HAP-1 (cell line): ENCODE measurements around the gene GDE1.

Experiments
- DNase-seq, 2 experiments: peaks; one replicate each; pipeline ENCODE4 v3.0.0-alpha.2; 2016 to 2020; ENCODE audit warnings: low spot score in 2 of 2
- H3K27me3 ChIP-seq: fragments of 250-450 bp; sonication (Bioruptor Pico); 2 replicates; pipeline ENCODE4 v1.5.1; 2020; ENCODE audit warnings: low read depth, mild to moderate bottlenecking, moderate library complexity
- H3K36me3 ChIP-seq: fragments of 250-450 bp; sonication (Bioruptor Pico); replicated peaks from 2 replicates; pipeline ENCODE4 v1.5.1; 2020; ENCODE audit warnings: mild to moderate bottlenecking
- H3K4me1 ChIP-seq: fragments of 250-450 bp; sonication (Bioruptor Pico); 2 replicates; pipeline ENCODE4 v1.5.1; 2020; ENCODE audit warnings: mild to moderate bottlenecking
- H3K4me3 ChIP-seq: fragments of 250-450 bp; sonication (Bioruptor Pico); 2 replicates; pipeline ENCODE4 v1.5.1; 2020; ENCODE audit warnings: mild to moderate bottlenecking, moderate library complexity
- H3K9me3 ChIP-seq: fragments of 250-450 bp; sonication (Bioruptor Pico); 2 replicates; pipeline ENCODE4 v1.5.1; 2020; ENCODE audit warnings: mild to moderate bottlenecking, moderate library complexity
- in situ Hi-C: fragments of 300-500 bp; cut with MboI; formaldehyde crosslinking; loops from 3 replicates; pipeline ENCODE4 v1.14.3; 2020; ENCODE audit warnings: low sequenced_read_pairs, inconsistent platforms, mixed read lengths

GDE1 gene

GRCh38 chr16:19518388-19518787 lies 3.5 kb downstream of the GDE1 start:
- Histone ChIP-seq H3K27me3 (no peaks in the 10 kb centered on the region), H3K4me1 (peaks cover 30% of the 10 kb centered on the region), H3K9me3 (no peaks in the 10 kb centered on the region), H3K36me3 (peaks cover 37% of the 10 kb centered on the region), H3K4me3 (no peak overlapping the region)
- no peak for DNase-seq
- in situ Hi-C loops, result loop anchor here (25.0 kb wide), 1 partner anchor 706 kb away; the partner anchor contains the start of gene ARL6IP1

- Histone ChIP-seq H3K27me3 (no peaks in the 10 kb centered on the region), H3K4me1 (peaks cover 27% of the 10 kb centered on the region), H3K36me3 (peaks cover 38% of the 10 kb centered on the region), H3K9me3 (no peaks in the 10 kb centered on the region), H3K4me3 (no peak overlapping the region)
- no peak for DNase-seq
- in situ Hi-C loops, result loop anchor here (25.0 kb wide), 1 partner anchor 705 kb away; the partner anchor contains the start of gene ARL6IP1
Measured at GRCh38 chr16:19517424-19518089, 4.3 kb downstream of the GDE1 start.

- Histone ChIP-seq H3K9me3 (no peaks in the 10 kb centered on the region), H3K36me3 (peaks cover 39% of the 10 kb centered on the region), H3K4me3 (no peak overlapping the region), H3K27me3 (no peaks in the 10 kb centered on the region), H3K4me1 (peaks cover 18% of the 10 kb centered on the region)
- in situ Hi-C loops, result loop anchor here (25.0 kb wide), 1 partner anchor 703 kb away; the partner anchor contains the start of gene ARL6IP1
- no peak for DNase-seq
Measured at GRCh38 chr16:19515757-19516156, 6.1 kb downstream of the GDE1 start.

GRCh38 chr16:19513377-19514053 lies 8.4 kb downstream of the GDE1 start:
- in situ Hi-C loops, result loop anchor here (25.0 kb wide), 1 partner anchor 701 kb away; the partner anchor contains the start of gene ARL6IP1
- no peaks in the 10 kb centered on the region for H3K9me3 ChIP-seq
- peaks cover 46% of the 10 kb centered on the region for H3K36me3 ChIP-seq
- H3K27me3 ChIP-seq, result no peaks in the 10 kb centered on the region
- DNase-seq, result no peak
- peaks cover 4% of the 10 kb centered on the region; the same call in 1 of the 2 replicates for H3K4me1 ChIP-seq
- no peak overlapping the region for H3K4me3 ChIP-seq

GRCh38 chr16:19512297-19512696 lies 9.6 kb downstream of the GDE1 start:
- in situ Hi-C loops, result loop anchor here (25.0 kb wide), 1 partner anchor 700 kb away; the partner anchor contains the start of gene ARL6IP1
- DNase-seq, result no peak
- H3K4me3 ChIP-seq, result no peak overlapping the region
- H3K27me3 ChIP-seq, result no peaks in the 10 kb centered on the region
- H3K4me1 ChIP-seq, result no peaks in the 10 kb centered on the region
- H3K9me3 ChIP-seq, result no peaks in the 10 kb centered on the region
- H3K36me3 ChIP-seq, result peaks cover 48% of the 10 kb centered on the region

DNA sequence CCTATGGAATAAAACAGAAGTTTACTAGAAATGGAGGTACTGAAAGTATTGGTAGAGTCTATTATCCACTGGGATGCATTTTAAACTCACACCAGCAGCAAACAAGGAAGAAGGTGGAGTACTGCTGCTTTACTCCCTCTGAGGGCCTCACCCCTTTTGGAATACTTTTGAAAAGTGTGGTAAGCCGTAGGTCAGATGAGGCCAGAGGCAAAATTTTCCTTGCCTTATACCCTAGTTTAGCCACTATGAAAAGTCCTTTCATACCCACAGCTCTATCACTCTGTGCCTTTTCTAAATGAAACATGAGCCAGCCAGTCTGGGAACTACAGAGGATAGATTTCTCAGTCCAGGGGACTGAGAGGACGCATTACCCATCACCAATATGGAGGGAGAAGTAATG lies 14.0 kb downstream of the GDE1 start:
- H3K4me3 ChIP-seq, result no peak overlapping the region
- DNase-seq, result no peak
- in situ Hi-C loops, result loop anchor here (25.0 kb wide), 1 partner anchor 696 kb away; the partner anchor contains the start of gene ARL6IP1
- no peaks in the 10 kb centered on the region for H3K27me3 ChIP-seq
- peaks cover 51% of the 10 kb centered on the region for H3K36me3 ChIP-seq
- no peaks in the 10 kb centered on the region for H3K4me1 ChIP-seq
- H3K9me3 ChIP-seq, result no peaks in the 10 kb centered on the region

GRCh38 chr16:19506965-19507364 lies 14.9 kb downstream of the GDE1 start:
- Histone ChIP-seq H3K27me3 (no peaks in the 10 kb centered on the region), H3K36me3 (peaks cover 60% of the 10 kb centered on the region), H3K4me3 (no peak overlapping the region), H3K4me1 (no peaks in the 10 kb centered on the region), H3K9me3 (no peaks in the 10 kb centered on the region)
- in situ Hi-C loops, result loop anchor here (25.0 kb wide), 1 partner anchor 695 kb away; the partner anchor contains the start of gene ARL6IP1
- no peak for DNase-seq

GRCh38 chr16:19505600-19506303 lies 16.1 kb downstream of the GDE1 start:
- Histone ChIP-seq H3K9me3 (no peaks in the 10 kb centered on the region), H3K36me3 (peaks cover 67% of the 10 kb centered on the region), H3K27me3 (no peaks in the 10 kb centered on the region), H3K4me1 (no peaks in the 10 kb centered on the region), H3K4me3 (no peak overlapping the region)
- DNase-seq, result no peak
- in situ Hi-C loops, result loop anchor here (25.0 kb wide), 1 partner anchor 693 kb away; the partner anchor contains the start of gene ARL6IP1

- Histone ChIP-seq H3K4me1 (no peaks in the 10 kb centered on the region), H3K36me3 (peaks cover 59% of the 10 kb centered on the region), H3K9me3 (no peaks in the 10 kb centered on the region), H3K27me3 (no peaks in the 10 kb centered on the region), H3K4me3 (no peak overlapping the region)
- no peak for DNase-seq
- in situ Hi-C loops, result loop anchor here (5.0 to 25.0 kb wide), 2 partner anchors 101 to 691 kb away; partner anchors contain the start of gene ARL6IP1
Measured at GRCh38 chr16:19503461-19504075, 18.3 kb downstream of the GDE1 start.

DNA sequence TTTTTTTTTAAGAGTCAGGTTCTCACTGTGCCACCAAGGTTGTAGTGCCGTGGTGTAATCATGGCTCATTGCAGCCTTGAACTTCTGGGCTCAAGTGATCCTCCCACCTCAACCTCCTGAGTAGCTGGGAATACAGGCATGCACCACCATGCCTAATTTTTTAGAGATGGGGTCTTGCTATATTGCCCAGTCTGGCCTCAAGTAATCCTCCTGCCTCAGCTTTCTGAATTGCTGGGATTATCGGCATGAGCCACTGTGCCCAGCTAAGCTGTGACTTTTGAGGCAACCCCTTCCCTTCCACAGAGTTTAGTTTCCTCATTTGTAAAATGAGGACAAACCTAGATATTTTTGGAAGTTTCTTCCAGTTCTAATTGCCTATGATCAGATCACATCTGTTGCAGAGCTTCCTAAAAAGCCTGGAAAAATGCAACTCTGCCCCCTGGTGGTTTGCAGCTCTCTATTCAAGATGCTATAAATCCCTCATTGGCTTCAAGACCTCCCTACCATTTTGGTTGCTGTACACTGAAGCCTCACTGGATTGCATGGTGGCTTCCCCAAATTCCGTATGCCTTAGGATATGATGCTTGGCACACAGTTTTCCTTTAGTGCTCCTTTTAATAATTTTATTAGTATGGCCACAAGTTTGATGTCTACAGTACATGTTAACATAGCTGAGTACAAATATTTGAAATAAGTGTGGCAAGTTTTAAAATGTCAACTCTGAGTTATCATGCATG lies 19.3 kb downstream of the GDE1 start:
- peak; percentile 55 to 85 for DNase-seq
- Histone ChIP-seq H3K9me3 (no peaks in the 10 kb centered on the region), H3K36me3 (peaks cover 59% of the 10 kb centered on the region), H3K4me1 (no peaks in the 10 kb centered on the region), H3K4me3 (no peak overlapping the region), H3K27me3 (no peaks in the 10 kb centered on the region)
- in situ Hi-C loops, result loop anchor here (5.0 to 25.0 kb wide), 2 partner anchors 100 to 690 kb away; partner anchors contain the start of gene ARL6IP1

DNA sequence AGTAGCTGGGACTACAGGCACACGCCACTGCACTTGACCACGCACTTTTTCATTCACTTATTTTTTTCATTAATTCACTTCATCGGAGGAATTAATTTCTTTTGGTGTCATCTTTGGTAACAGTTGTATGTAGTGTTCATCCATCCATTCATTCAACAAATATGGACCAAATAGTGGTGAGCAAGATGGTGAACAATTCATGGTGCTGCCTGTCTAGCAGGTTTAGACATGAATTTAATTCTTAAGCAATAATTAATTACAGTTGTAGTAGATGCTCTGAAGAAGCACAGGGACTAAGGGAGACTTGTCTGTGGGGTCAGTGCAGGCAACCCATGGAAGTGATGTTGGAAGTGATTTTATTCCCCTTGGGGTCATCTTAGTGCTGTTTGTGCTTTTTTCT lies 22.4 kb downstream of the GDE1 start:
- H3K4me1 ChIP-seq, result no peaks in the 10 kb centered on the region
- no peaks in the 10 kb centered on the region for H3K9me3 ChIP-seq
- DNase-seq, result no peak
- H3K36me3 ChIP-seq, result peaks cover 38% of the 10 kb centered on the region
- no peaks in the 10 kb centered on the region for H3K27me3 ChIP-seq
- in situ Hi-C loops, result no loop called here
- H3K4me3 ChIP-seq, result no peak overlapping the region

- Histone ChIP-seq H3K27me3 (no peaks in the 10 kb centered on the region), H3K4me3 (no peak overlapping the region), H3K4me1 (no peaks in the 10 kb centered on the region), H3K9me3 (no peaks in the 10 kb centered on the region), H3K36me3 (peaks cover 33% of the 10 kb centered on the region)
- in situ Hi-C loops, result no loop called here
- DNase-seq, result no peak
Measured at GRCh38 chr16:19499006-19499405, 22.9 kb downstream of the GDE1 start.

DNA sequence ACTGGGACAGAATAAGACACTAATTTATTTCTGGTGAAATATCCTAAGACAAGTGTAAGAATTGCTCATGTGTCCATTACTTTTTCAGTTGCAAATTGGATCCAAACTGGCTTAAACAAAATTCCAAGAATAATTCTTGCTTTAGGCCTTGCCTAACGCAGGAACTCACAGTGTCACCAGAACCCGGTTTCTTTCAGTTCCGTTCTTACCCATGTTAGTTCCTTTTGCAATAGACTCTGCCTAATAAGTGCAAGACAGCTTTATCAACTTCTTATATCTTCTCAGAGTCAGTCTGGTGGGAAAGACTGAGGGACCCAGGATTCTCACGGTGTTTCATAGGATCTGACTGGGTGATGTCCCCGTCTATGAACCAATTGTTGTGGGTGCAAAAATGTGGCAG lies 24.7 kb downstream of the GDE1 start:
- no peak for DNase-seq
- Histone ChIP-seq H3K9me3 (no peaks in the 10 kb centered on the region), H3K4me3 (no peak overlapping the region), H3K4me1 (no peaks in the 10 kb centered on the region), H3K27me3 (no peaks in the 10 kb centered on the region), H3K36me3 (peaks cover 16% of the 10 kb centered on the region)
- in situ Hi-C loops, result no loop called here
